Activated CD4-positive, alpha-beta T cell treated with anti-CD3 and anti-CD28 coated beads, Interleukin-2, amount 10 ng/mL, durations not matched to agents 7 days and 5 days (primary cell): Measurements from ENCODE around the gene UCK1. TPM values are rescaled to one million over a fixed set of nuclear protein-coding genes. Genes with fewer than 3 reads are reported as not detected.
"Not testable (repeated sequence)": the region's sequence is repeated elsewhere in the genome, so short reads cannot be mapped to it uniquely, and the experiment has no call there.

Source experiments
- CTCF ChIA-PET: fragments of 350-600 bp; sonication (Branson Sonifier 250); formaldehyde crosslinking; loops from one replicate; lab custom pipeline; 2021; ENCODE audit warnings: antibody characterized with exemption; lab: Charles Lee
- POLR2A ChIA-PET: fragments of 350-600 bp; sonication (Branson Sonifier 250); formaldehyde crosslinking; loops from one replicate; lab custom pipeline; 2021; ENCODE audit warnings: antibody characterized with exemption; lab: Charles Lee
- DNase-seq: peaks from one replicate; pipeline ENCODE4 v3.0.0-alpha.2; 2020
- H3K27ac Mint-ChIP-seq: one replicate; pipeline ENCODE4 v1.8.0; 2021; ENCODE audit warnings: mild to moderate bottlenecking, moderate library complexity, mixed read lengths
- H3K27me3 Mint-ChIP-seq: one replicate; pipeline ENCODE4 v1.8.0; 2021; ENCODE audit warnings: mixed read lengths
- H3K36me3 Mint-ChIP-seq: one replicate; pipeline ENCODE4 v1.8.0; 2021; ENCODE audit warnings: low read depth, mixed read lengths
- H3K4me1 Mint-ChIP-seq: one replicate; pipeline ENCODE4 v1.8.0; 2021; ENCODE audit warnings: mixed read lengths
- H3K4me3 Mint-ChIP-seq: one replicate; pipeline ENCODE4 v1.8.0; 2021; ENCODE audit warnings: mild to moderate bottlenecking, moderate library complexity, mixed read lengths
- H3K9me3 Mint-ChIP-seq: one replicate; pipeline ENCODE4 v1.8.0; 2021; ENCODE audit warnings: mixed read lengths
- total RNA-seq, 2 experiments: library from RNA; stranded (reverse); gene quantifications; one replicate each; pipeline ENCODE4 v1.2.3, GENCODE V29; 2021

UCK1 gene
- total RNA-seq, 2 experiments from 2014 or later = 35.9 to 39.5 TPM

DNA sequence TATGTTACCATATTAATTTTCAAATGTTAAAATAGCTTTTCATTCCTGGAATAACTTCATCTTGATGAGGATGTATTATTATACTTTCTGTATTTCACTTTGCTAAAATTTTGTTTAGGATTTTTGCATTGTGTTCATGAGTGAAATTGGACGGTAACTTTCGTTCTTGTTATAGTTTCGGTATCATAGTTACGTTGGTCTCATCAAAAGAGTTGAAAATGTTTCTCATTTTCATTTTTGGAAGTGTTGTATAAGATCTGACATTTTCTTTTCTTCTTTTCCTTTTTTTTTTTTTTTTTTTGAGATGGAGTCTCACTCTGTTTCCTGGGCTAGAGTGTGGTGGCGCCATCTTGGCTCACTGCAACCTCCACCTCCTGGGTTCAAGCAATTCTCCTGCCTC lies 34.3 kb upstream of the UCK1 start:
- H3K36me3 Mint-ChIP-seq = peaks cover 20% of the 10 kb centered on the region
- H3K9me3 Mint-ChIP-seq = no peaks in the 10 kb centered on the region
- ChIA-PET CTCF (interaction anchor here (0.6 to 1.2 kb wide), 3 partner anchors 26 to 774 kb away, joined by 3 read pairs; no protein-coding TSS in a partner anchor), POLR2A (no interaction called here)
- no peak for DNase-seq
- peaks cover 8% of the 10 kb centered on the region for H3K4me1 Mint-ChIP-seq
- no peaks in the 10 kb centered on the region for H3K27me3 Mint-ChIP-seq
- no peak overlapping the region for H3K4me3 Mint-ChIP-seq
- H3K27ac Mint-ChIP-seq = no peak overlapping the region

DNA sequence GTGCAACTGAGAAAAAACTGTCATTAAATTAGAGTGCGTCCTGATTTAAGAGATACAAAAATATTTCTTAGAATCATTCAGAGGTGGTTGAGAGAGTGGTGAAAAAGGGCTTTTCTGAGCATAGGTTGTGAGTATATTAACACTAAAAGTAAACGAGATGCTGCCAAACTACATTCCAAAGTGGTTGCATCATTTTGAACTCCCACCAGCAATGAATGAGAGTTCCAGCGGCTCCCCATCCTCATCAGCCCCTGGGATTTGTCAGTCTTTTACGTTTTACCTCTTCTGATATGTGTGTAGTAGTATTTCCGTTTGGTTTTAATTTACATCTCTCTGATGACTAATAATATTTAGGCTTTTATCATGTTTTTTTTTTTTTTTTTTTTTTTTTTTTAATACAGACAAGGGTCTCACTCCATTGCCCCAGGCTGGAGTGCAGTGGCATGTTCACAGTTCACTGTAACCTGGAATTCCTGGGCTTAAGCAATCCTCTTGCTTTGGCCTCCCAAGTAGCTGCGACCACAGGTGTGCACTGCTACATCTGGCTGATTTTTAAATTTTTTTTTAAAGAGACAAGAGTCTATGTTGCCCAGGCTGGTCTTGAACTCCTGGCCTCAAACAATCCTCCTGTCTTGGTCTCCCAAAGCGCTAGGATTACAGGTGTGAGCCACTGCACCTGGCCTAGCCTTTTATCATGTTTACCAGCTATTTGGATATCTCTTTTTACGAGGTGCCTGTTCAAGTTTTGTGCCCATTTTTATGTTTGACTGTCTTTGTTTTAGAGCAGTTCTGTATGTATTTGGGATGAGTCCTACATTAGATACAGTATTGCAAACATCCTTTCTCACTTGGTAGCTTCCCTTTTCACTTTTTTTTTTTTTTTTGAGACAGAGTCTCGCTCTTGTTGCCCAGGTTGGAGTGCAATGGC lies 31.2 kb upstream of the UCK1 start:
- no peak overlapping the region for H3K27ac Mint-ChIP-seq
- no peak overlapping the region for H3K4me3 Mint-ChIP-seq
- H3K27me3 Mint-ChIP-seq = no peaks in the 10 kb centered on the region
- no peaks in the 10 kb centered on the region for H3K9me3 Mint-ChIP-seq
- DNase-seq = no peak
- peaks cover 6% of the 10 kb centered on the region for H3K36me3 Mint-ChIP-seq
- POLR2A ChIA-PET = no interaction called here
- H3K4me1 Mint-ChIP-seq = peaks cover 7% of the 10 kb centered on the region
- CTCF ChIA-PET = interaction anchor here (0.6 to 3.2 kb wide), 5 partner anchors 10 to 212 kb away, joined by 3 to 8 read pairs (median 3); no protein-coding TSS in a partner anchor

DNA sequence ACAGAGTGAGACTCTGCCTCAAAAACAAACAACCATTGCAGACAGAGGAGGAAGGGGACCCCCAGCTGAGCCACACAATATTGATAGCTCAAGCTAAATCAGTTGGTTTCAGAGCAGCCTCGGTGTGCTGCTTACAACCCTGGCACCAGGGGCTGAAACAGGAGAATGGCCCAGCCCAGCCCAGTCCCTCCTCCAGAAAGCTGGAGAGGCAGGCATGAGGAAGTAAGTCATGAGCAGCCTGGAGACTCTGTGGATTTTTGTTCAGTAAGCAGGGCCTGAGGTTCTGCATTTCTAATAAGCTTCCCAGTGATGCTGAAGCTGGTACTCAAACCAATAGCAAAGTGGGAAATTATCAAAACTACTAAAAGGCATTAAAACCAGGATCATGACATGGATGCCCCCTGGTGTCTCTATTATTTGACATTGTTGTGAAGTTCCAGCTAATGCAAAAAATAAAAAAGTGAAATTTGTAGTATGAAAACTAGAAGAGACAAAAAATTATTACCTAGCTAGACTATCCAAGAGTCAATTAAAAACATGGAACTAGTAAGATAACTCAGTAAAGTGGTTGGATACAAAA lies 28.4 kb upstream of the UCK1 start:
- H3K27ac Mint-ChIP-seq = no peak overlapping the region
- peaks cover 5% of the 10 kb centered on the region for H3K4me1 Mint-ChIP-seq
- CTCF ChIA-PET = interaction anchor here (0.6 to 1.2 kb wide), 4 partner anchors 13 to 149 kb away, joined by 3 to 4 read pairs (median 4); no protein-coding TSS in a partner anchor
- H3K9me3 Mint-ChIP-seq = no peaks in the 10 kb centered on the region
- no peak for DNase-seq
- peaks cover 20% of the 10 kb centered on the region for H3K27me3 Mint-ChIP-seq
- POLR2A ChIA-PET = interaction anchor here (0.6 kb wide), 1 partner anchor 138 kb away, joined by 4 read pairs; no protein-coding TSS in a partner anchor
- H3K36me3 Mint-ChIP-seq = peaks cover 5% of the 10 kb centered on the region
- no peak overlapping the region for H3K4me3 Mint-ChIP-seq

DNA sequence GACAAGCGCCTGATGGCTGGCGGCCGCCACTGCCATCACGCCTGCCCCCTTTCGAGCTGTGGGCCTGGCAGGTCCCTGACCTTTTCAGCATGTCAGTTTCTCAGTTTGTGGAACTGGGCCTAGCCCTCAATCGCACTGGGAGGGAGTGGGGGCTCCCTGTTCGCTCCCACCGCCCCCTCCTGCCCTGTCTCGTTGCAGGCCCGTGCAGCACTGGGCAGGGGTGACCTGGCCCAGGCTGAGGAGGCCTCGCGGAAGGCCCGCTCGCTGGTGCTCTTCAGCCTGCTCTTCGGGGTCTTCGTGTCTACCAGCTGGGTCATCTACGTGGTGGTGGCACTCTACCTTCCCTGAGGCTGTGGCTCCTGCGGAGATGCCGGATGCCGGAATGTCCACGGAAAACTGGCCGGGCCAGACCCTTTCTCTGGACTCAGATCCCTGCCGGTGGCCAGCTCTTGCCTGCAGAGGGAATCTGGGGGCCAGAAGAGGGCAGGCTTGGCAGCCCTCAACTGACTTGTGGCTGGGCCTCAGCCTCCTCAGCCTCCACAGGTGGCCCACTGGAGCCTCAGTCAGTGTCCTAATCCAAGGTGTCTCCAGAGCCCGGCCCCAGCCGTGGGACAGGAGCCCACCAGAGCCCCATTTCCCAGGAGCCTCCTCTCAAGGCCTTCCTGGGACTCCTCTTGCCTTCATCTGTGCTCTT lies 26.9 kb upstream of the UCK1 start:
- CTCF ChIA-PET = interaction anchor here (0.6 kb wide), 1 partner anchor 1409 kb away, joined by 3 read pairs; no protein-coding TSS in a partner anchor
- H3K9me3 Mint-ChIP-seq = no peaks in the 10 kb centered on the region
- peaks cover 5% of the 10 kb centered on the region for H3K4me1 Mint-ChIP-seq
- peaks cover 26% of the 10 kb centered on the region for H3K27me3 Mint-ChIP-seq
- no peak overlapping the region for H3K4me3 Mint-ChIP-seq
- H3K36me3 Mint-ChIP-seq = peaks cover 5% of the 10 kb centered on the region
- no peak overlapping the region for H3K27ac Mint-ChIP-seq
- POLR2A ChIA-PET = no interaction called here
- no peak for DNase-seq

DNA sequence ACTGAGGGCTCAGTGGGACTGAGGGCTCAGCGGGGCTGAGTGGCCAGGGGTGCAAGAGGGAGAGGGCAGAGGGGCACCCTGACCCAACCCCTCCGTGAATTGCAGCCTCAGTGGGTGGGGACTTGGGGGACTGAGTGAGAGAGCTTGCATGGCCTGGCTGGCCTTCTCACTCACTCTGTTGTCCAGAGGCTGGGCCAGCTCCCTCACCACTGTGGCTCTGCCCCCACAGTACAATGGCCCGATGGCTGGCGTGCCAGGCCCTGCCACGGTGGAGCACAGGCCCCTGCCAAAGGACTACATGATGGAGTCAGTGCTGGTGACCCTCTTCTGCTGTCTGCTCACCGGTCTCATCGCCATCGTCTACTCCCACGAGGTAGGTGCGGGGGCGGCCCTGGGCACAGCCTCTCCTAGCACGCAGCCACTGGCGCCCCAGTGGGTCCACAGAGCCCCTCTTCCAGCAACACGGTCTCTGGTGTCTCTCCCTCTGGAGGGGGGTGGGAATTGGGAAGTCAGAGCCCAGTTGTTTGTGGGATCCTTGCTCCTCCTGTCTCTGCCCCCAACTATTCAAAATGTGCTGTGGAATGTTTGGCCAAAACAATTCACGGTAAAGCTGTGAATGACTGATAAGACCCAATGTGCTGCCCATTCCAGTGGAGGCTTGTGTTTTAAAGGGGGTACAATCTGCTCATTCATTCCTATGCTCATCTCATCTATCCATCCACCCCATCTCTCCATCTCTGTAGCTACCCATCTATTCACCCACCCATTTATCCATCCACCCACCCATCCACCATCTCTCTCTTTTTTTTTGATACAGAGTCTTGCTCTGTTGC lies 25.0 kb upstream of the UCK1 start:
- Mint-ChIP-seq H3K27me3 (peaks cover 35% of the 10 kb centered on the region), H3K9me3 (no peaks in the 10 kb centered on the region), H3K36me3 (peaks cover 2% of the 10 kb centered on the region), H3K27ac (no peak overlapping the region), H3K4me1 (peaks cover 5% of the 10 kb centered on the region), H3K4me3 (no peak overlapping the region)
- DNase-seq = no peak
- CTCF ChIA-PET = interaction anchor here (1.2 kb wide), 1 partner anchor 184 kb away, joined by 7 read pairs; no protein-coding TSS in a partner anchor
- POLR2A ChIA-PET = no interaction called here

DNA sequence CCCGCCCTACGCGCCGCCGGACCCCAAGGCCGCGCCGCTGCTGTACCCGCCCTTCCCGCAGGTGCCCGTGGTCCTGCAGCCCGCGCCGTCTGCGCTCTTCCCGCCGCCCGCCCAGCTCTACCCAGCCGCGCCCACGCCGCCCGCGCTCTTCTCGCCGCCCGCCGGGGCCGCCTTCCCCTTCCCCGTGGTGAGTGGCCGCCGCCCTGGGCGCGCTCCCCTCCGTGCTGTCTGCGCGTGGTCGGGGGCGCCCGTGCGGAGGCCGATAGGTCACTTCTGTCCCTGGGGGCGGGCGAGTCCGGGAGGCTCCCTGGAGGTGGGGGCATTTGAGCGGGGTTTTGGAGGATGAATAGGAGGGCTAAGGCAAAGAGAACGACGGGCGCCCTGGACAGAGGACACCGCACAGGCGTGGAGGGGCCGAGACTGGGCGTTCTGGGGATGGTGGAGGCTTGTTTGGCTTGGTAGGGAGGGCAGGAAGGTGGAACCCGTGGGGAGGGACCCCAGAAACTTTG lies 23.8 kb upstream of the UCK1 start:
- Mint-ChIP-seq H3K4me3 (no peak overlapping the region), H3K36me3 (peaks cover 2% of the 10 kb centered on the region), H3K4me1 (peaks cover 5% of the 10 kb centered on the region), H3K27me3 (peaks cover 42% of the 10 kb centered on the region), H3K9me3 (no peaks in the 10 kb centered on the region), H3K27ac (no peak overlapping the region)
- ChIA-PET CTCF (no interaction called here), POLR2A (no interaction called here)
- DNase-seq = no peak

DNA sequence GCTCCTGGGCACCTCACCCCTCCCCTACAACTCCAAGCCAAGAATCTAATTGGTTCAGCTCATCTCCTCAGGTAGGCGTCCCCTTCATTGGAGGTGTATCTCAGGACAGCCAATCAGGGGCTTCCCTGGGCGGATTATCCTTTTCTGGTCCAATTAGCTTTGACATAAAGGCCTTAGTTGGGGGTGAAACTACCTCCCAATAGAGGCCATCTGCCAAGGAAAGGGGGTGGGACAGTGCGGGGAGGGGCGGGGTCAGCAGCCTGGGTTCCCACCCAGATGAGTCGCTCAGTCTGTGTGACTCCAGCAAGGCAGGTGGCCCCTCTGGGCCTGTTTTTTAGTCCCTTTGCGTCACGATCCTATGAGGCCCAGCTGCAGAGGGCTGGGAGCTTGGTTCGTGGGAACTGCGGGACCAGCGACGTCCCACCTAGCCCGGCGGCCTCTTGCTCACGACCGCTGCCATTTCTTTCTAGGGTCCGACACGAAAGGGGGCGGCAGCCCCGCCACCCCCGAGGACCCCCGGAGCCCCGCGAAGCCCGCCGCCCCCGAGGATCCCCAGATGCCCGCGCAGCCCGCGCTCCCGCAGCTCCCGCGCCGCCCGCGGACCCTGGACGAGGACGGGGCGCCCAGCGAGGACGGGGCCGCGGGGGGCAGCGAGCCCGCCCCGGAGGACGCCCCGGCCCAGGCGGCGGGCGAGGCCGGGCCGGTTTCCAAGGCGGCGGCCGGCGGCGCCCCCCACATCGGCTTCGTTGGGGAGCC lies 23.2 kb upstream of the UCK1 start:
- Mint-ChIP-seq H3K36me3 (peaks cover 2% of the 10 kb centered on the region), H3K9me3 (no peaks in the 10 kb centered on the region), H3K4me3 (no peak overlapping the region), H3K27me3 (peaks cover 48% of the 10 kb centered on the region), H3K4me1 (peaks cover 5% of the 10 kb centered on the region), H3K27ac (no peak overlapping the region)
- CTCF ChIA-PET = interaction anchor here (1.1 kb wide), 1 partner anchor 51 kb away, joined by 3 read pairs; no protein-coding TSS in a partner anchor
- POLR2A ChIA-PET = no interaction called here
- no peak for DNase-seq

DNA sequence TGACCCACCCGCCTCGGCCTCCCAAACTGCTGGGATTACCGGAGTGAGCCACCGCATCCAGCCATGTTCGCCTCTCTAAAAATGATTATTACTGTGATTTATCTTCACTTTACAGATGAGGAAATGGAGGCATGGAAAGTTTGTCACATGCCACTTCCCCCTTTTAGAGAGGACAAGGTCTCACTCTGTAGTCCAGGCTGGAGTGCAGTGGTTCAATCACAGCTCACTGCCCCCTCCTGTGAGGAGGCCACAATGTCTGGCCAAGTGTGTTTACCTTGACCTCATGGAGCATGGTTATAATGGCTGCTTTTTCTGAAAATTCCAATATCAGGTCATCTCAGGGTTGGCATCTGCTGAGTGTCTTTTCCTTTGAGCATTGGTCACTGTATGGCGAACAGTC lies 21.0 kb upstream of the UCK1 start:
- POLR2A ChIA-PET = no interaction called here
- Mint-ChIP-seq H3K4me1 (peaks cover 11% of the 10 kb centered on the region), H3K27me3 (peaks cover 70% of the 10 kb centered on the region), H3K9me3 (peaks cover 10% of the 10 kb centered on the region), H3K36me3 (peaks cover 20% of the 10 kb centered on the region), H3K4me3 (no peak overlapping the region), H3K27ac (no peak overlapping the region)
- CTCF ChIA-PET = interaction anchor here (1.1 kb wide), 1 partner anchor 202 kb away, joined by 3 read pairs; no protein-coding TSS in a partner anchor
- DNase-seq = no peak

DNA sequence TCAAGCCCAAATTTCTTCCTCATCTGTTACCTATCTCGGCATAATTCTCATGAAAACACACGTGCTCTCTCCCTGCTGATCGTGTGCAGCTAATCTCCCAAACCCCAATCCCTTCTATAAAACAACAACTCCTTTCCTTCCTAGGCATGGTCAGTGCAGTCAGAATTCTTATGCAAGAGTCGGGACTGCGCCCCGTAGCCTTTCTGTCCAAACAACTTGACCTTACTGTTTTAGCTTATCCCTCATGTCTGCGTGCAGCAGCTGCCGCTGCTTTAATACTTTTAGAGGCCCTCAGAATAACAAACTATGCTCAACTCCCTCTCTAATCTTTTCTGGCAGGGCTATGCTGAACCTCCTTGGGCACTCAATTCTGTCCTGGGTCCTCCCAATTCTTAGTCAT lies 19.4 kb upstream of the UCK1 start:
- H3K4me3 Mint-ChIP-seq, H3K27ac Mint-ChIP-seq, POLR2A ChIA-PET, H3K9me3 Mint-ChIP-seq, CTCF ChIA-PET, DNase-seq: not testable (repeated sequence)
- H3K36me3 Mint-ChIP-seq = peaks cover 20% of the 10 kb centered on the region
- H3K27me3 Mint-ChIP-seq = peaks cover 67% of the 10 kb centered on the region
- H3K4me1 Mint-ChIP-seq = peaks cover 13% of the 10 kb centered on the region

DNA sequence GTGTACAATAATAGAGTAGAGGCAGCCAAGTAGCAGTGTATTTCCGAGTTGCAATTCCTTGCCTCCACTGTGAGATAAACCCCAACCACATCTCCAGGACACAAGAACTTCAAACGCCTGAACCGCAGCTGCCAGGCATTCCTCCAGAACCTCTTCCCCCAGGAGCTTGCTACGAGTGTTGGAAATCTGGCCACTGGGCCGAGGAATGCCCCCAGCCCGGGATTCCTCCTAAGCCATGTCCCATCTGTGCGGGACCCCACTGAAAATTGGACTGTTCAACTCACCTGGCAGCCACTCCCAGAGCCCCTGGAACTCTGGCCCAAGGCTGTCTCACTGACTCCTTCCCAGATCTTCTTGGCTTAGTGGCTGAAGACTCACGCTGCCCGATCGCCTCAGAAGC lies 18.1 kb upstream of the UCK1 start:
- H3K36me3 Mint-ChIP-seq = peaks cover 25% of the 10 kb centered on the region
- DNase-seq, H3K27ac Mint-ChIP-seq, H3K4me1 Mint-ChIP-seq, H3K4me3 Mint-ChIP-seq, CTCF ChIA-PET, POLR2A ChIA-PET: not testable (repeated sequence)
- H3K27me3 Mint-ChIP-seq = peaks cover 70% of the 10 kb centered on the region
- peaks cover 17% of the 10 kb centered on the region for H3K9me3 Mint-ChIP-seq

DNA sequence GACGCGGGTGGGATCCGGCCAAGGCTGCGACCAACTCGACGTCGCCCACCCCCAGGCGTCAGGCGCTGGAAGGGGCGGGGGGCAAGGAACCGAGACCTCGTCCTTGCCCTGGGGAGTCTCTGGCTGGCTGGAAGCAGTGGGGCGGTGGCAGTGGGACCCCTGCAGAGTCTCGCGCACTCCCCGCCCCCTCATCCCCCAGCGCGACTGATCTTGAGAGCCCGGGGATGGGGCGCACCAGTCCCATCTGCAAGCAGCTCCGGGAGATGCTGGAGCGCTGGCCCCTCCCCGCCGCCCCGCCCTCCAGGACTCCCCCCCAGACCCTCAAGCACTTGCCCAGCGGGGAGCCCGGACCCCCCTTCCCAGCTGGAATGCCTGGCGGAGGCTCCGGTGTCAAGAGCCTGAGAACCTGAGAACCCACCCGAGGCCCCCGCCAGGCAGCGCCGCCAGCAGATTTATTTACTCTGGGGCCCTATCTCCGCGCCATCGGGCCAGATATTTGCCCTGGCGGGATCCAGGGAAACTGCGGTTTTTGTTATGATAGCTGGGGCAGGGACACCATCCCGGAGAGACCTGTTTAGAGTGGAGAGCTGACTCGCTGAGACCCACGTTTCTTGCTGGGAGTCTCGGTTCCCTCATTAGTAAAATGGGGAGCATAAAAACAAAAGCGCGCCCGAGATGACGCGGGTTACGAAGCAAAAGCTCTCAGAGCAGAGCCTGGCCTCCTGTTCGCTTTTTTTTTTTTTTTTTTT lies 15.4 kb upstream of the UCK1 start:
- H3K27ac Mint-ChIP-seq = peak overlapping the region; percentile 16
- peaks cover 31% of the 10 kb centered on the region for H3K9me3 Mint-ChIP-seq
- peak overlapping the region; percentile 64 for H3K4me3 Mint-ChIP-seq
- ChIA-PET CTCF (interaction anchor here (0.9 to 2.5 kb wide), 3 partner anchors 13 to 196 kb away, joined by 3 to 5 read pairs (median 4); no protein-coding TSS in a partner anchor), POLR2A (no interaction called here)
- no peak for DNase-seq
- peaks cover 8% of the 10 kb centered on the region for H3K4me1 Mint-ChIP-seq
- H3K36me3 Mint-ChIP-seq = peaks cover 36% of the 10 kb centered on the region
- H3K27me3 Mint-ChIP-seq = peaks cover 61% of the 10 kb centered on the region
